Measurements from ENCODE around the gene PPP1R18. TPM values are rescaled to one million over a fixed set of nuclear protein-coding genes. Genes with fewer than 3 reads are reported as not detected.

The PPP1R18 gene
- total and polyA plus RNA-seq, 9 of the 15 experiments (the other 6 are each of a cell fraction or from before 2014, with no cell fraction given) = 12.0 to 99.2 (median 42.6) TPM

DNA sequence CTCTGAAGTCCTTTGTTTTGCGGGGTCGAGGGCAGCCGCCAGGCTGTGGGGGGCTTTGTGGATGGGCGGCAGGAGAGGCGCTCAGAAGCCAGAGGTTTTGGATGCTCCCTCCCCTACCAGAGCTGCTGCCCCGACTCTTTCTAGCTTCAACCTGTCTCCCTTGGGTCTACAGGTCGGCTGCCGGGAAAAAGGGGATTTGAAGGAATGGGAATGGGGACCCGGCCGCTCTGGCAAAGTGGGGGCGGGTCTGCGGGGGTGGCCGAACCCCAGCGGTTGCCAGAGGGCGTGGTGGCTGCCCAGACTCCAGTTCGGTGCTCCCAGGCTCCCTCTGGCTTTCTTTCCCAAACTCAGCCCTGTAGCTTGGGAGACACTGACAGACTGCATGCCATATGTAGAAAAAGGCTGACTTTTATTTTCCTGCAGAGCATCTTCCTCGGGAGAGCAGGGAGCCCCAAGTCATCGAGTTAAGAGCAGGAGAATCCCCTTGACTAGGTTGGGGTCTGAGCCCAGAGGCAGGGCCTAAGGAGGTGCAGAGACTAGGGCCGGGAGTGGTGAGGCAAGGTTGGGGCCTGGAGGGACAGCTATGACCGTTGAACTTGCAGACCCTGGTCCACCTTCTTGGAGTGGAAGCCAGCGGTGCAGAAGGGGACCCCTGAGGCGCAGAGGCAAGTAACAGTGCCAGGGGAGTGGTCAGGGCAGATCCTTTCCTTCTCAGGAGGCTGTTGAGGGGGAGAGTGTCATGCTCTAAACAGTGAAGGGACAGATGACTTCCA is 1.4 kb upstream of the PPP1R18 start:
- DNase-seq (ENCODE audit: extremely low read depth in 1 of 4, low spot score in 3 of 4) = peak in 3 of 4 experiments; percentile 43 to 52 (median 46)
- ChIA-PET POLR2A (interaction anchor here (0.6 to 23.5 kb wide), 9 partner anchors 9 to 976 kb away, joined by 3 to 524 read pairs (median 6); partner anchors contain the start of genes DHX16, MDC1 and TUBB), CTCF (ENCODE audit: low intra/inter-chr PET ratio) (no interaction called here)
- FAIRE-seq = no peak
- peaks cover 46 to 81% of the 10 kb centered on the region in 2 experiments for H3K4me1 ChIP-seq (replicated peaks in 1 of 2; ENCODE audit: control insufficient read depth in 2 of 2, insufficient read depth in 2 of 2, low read length in 2 of 2)
- peak overlapping the region; percentile 75 to 95 for H3K9ac ChIP-seq (ENCODE audit: insufficient read depth in 1 of 2, low read depth in 2 of 2, low read length in 2 of 2)
- H3K27me3 ChIP-seq (ENCODE audit: control insufficient read depth in 2 of 2, insufficient read depth in 2 of 2, low read length in 2 of 2) = no peaks in the 10 kb centered on the region
- H3K9me1 ChIP-seq (ENCODE audit: control insufficient read depth, insufficient read depth, low read length) = no peaks in the 10 kb centered on the region
- H4K20me1 ChIP-seq (replicated peaks; ENCODE audit: control insufficient read depth, insufficient read depth, low read length) = no peaks in the 10 kb centered on the region
- peaks cover 72% of the 10 kb centered on the region for H3K79me2 ChIP-seq (ENCODE audit: control insufficient read depth, insufficient read depth, low read length)
- H3K9me3 ChIP-seq (replicated peaks; ENCODE audit: control insufficient read depth, insufficient read depth, low read depth, low read length) = no peaks in the 10 kb centered on the region
- H3K27ac ChIP-seq (ENCODE audit: extremely low read depth, low read depth, low read length) = peak overlapping the region; percentile 88
- H2AFZ ChIP-seq (ENCODE audit: low read depth, low read length) = peak overlapping the region; percentile 81
- peaks cover 11% of the 10 kb centered on the region; the same call in 2 of the 3 replicates for H3K36me3 ChIP-seq (ENCODE audit: control insufficient read depth, insufficient read depth, low read length)
- TSS peak; percentile 38 for BruUV-seq (replicated peaks)
- H3K4me3 ChIP-seq = peak overlapping the region; percentile 81
- intact Hi-C loops (cut with micrococcal nuclease) (loop anchor here (1.0 to 10.0 kb wide), 2 partner anchors 29 to 127 kb away; partner anchors contain the start of gene MDC1), in situ Hi-C loops (cut with MboI) (no loop called here)
- 14% methylated on average over 22 of the region's 22 CpGs for WGBS (ENCODE audit: insufficient coverage, low coverage, missing lambda C conversion rate)
- no peak for ATAC-seq
- H3K4me2 ChIP-seq (ENCODE audit: insufficient read depth, low read length) = peak overlapping the region; percentile 97
- TF ChIP-seq EGR1 (conservative IDR thresholded peaks at IDR 0.05) (peak; percentile 88), POLR2AphosphoS5 (IDR thresholded peaks at IDR 0.05; ENCODE audit: control insufficient read depth, insufficient read depth, low read depth, low read length) (peak; percentile 26; the same call in 1 of the 2 replicates), YBX1 (IDR thresholded peaks at IDR 0.05) (no peak), GMEB1 (CRISPR knock-in tag; IDR thresholded peaks at IDR 0.05) (no peak), HEY1 (CRISPR knock-in tag; IDR thresholded peaks at IDR 0.05; ENCODE audit: borderline replicate concordance) (no peak), SMAD2 (IDR thresholded peaks at IDR 0.05; ENCODE audit: low read depth, low read length) (no peak), NFE2 (IDR thresholded peaks at IDR 0.05; ENCODE audit: low read depth) (no peak), RREB1 (CRISPR knock-in tag; IDR thresholded peaks at IDR 0.05) (no peak), NR2F6 (CRISPR knock-in tag; IDR thresholded peaks at IDR 0.05) (no peak), SP2 (IDR thresholded peaks at IDR 0.05; ENCODE audit: extremely low read depth, low read depth, low read length, poor library complexity, severe bottlenecking) (no peak), CC2D1A (IDR thresholded peaks at IDR 0.05) (no peak), FOXK2 (conservative IDR thresholded peaks at IDR 0.05 in 1 of 2, IDR thresholded peaks at IDR 0.05 in 1 of 2; ENCODE audit: low read depth in 2 of 2) (no peak)
